ENCODE data around the gene ERI3. TPM values are rescaled to one million over a fixed set of nuclear protein-coding genes. Genes with fewer than 3 reads are reported as not detected.

The ERI3 gene
- total RNA-seq, 1 donor from 2014 or later: 72.7 TPM

DNA sequence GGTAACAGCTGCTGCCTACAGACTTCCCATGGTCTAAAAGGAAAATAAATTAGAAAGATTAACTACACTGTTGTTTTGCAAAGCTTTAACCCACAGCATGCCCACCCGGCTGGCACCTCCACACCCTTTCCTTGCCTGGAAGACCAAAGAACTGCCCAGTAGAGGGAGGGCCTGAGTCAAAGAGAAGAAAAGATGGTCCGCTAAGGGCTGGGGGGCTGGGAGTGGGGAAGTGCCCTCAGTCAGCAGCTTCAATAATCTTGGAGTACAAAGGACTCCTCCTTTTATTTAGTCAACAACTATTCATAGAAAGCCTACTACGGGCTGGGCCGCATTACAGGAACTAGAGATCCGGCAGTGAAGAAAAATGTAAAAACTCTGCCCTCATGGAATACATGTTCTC is 40.6 kb downstream of the ERI3 start:
- TF ChIP-seq, protein P1, sequence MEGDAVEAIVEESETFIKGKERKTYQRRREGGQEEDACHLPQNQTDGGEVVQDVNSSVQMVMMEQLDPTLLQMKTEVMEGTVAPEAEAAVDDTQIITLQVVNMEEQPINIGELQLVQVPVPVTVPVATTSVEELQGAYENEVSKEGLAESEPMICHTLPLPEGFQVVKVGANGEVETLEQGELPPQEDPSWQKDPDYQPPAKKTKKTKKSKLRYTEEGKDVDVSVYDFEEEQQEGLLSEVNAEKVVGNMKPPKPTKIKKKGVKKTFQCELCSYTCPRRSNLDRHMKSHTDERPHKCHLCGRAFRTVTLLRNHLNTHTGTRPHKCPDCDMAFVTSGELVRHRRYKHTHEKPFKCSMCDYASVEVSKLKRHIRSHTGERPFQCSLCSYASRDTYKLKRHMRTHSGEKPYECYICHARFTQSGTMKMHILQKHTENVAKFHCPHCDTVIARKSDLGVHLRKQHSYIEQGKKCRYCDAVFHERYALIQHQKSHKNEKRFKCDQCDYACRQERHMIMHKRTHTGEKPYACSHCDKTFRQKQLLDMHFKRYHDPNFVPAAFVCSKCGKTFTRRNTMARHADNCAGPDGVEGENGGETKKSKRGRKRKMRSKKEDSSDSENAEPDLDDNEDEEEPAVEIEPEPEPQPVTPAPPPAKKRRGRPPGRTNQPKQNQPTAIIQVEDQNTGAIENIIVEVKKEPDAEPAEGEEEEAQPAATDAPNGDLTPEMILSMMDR (conservative IDR thresholded peaks at IDR 0.05): peak; percentile 36
- Mint-ChIP-seq H3K4me1 (ENCODE audit: unreplicated experiment) (peaks cover 34% of the 10 kb centered on the region), H3K9me3 (no peaks in the 10 kb centered on the region), H3K27me3 (no peaks in the 10 kb centered on the region), H3K36me3 (peaks cover 29% of the 10 kb centered on the region), H3K27ac (no peak overlapping the region), H3K4me3 (no peak overlapping the region)
- DNase-seq (ENCODE audit: extremely low spot score, unreplicated experiment): no peak

DNA sequence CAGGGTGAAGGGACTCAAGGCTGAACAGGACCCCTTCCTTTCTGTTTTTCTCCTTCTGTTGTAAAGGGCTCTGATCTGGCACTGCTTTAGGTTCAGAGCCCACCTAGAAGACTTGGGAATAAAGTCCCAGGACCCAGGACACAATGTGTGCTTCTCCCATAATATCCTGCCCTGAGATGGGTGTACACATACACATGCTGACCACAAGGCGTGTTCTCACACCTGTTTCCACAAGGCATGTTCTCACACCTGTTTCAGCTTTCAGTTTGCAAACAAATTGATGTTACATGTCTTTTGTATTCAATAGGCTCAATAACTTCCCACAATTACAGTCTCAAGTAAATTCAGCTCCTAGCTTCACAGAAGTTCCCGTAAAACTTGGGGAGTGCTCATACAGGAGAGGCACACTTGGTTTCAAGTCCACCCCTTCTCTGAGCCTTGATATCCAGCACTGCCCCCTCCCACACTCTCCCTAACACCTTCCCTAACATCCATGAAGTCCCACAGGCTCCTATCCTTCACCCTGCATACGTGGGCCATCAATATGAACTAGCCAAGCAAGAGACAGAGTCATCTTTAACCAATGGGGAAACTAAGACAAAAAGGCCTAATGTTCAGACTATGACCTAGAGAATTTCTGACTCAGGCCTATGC is 41.7 kb downstream of the ERI3 start:
- Mint-ChIP-seq H3K27me3 (no peaks in the 10 kb centered on the region), H3K4me1 (ENCODE audit: unreplicated experiment) (peaks cover 34% of the 10 kb centered on the region), H3K4me3 (no peak overlapping the region), H3K36me3 (peaks cover 22% of the 10 kb centered on the region), H3K27ac (no peak overlapping the region), H3K9me3 (no peaks in the 10 kb centered on the region)
- TF ChIP-seq, protein P1 (conservative IDR thresholded peaks at IDR 0.05): no peak
- DNase-seq (ENCODE audit: extremely low spot score, unreplicated experiment): no peak

DNA sequence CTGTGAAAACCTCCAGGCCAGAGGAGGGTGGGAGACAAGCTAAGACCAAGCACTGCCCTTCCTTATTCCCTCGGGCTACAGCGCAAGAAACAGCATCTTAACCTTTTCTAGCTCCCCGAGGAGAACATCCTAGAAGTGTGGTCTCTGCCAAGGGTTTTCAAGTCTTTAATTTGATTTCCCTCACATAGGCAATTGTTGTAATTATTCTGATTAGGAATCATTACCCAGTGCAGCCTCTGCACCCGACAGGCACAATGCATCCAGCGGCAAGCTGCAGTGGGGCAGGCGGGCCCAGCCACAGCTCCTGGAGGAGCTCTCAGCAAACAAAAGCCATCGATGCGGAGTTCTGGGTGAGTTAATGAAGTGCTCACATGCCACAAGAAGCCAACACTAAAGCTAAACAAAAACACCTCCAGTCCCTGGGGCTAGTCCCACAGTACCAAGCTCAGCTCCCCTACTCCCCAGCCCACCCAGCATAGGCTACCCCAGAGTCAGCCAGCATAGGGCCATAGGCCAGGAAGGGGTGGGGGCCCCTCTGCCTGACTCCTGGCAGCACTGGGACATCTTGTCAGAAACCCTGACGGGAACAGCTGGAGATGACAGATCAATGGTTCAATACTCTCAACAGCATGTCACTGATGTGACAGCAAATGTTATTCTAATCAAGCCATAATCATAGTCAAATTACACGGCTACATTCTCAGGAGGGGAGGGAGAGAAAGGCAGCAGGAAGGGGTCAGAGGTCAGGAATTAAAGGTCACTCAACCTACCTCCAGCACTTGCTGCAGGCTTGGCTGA is 42.5 kb downstream of the ERI3 start:
- no peaks in the 10 kb centered on the region for H3K9me3 Mint-ChIP-seq
- H3K4me3 Mint-ChIP-seq: no peak overlapping the region
- peaks cover 21% of the 10 kb centered on the region for H3K36me3 Mint-ChIP-seq
- DNase-seq (ENCODE audit: extremely low spot score, unreplicated experiment): no peak
- no peak overlapping the region for H3K27ac Mint-ChIP-seq
- peaks cover 27% of the 10 kb centered on the region for H3K4me1 Mint-ChIP-seq (ENCODE audit: unreplicated experiment)
- TF ChIP-seq, protein P1 (conservative IDR thresholded peaks at IDR 0.05): no peak
- H3K27me3 Mint-ChIP-seq: no peaks in the 10 kb centered on the region

DNA sequence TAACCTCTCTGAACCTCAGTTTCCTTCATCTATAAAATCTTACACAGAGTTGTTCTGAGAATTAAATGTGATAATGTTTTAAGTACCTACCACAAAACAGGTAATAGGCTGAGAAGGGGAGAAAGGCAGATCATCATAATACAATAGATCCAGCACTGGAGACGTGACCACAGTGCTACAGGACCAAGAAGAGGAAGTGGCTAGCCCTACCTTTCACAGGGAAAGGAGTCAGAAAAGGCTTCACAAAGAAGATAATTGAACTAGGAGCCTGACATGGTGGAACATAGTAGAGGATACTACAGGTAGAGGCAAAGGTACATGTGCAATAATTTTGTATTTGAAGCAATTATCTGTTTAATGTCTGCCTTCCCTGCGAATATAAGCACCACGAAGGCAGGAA is 45.1 kb downstream of the ERI3 start:
- Mint-ChIP-seq H3K27ac (no peak overlapping the region), H3K9me3 (no peaks in the 10 kb centered on the region), H3K27me3 (no peaks in the 10 kb centered on the region), H3K4me3 (no peak overlapping the region), H3K36me3 (peaks cover 35% of the 10 kb centered on the region), H3K4me1 (ENCODE audit: unreplicated experiment) (peaks cover 10% of the 10 kb centered on the region)
- TF ChIP-seq, protein P1 (conservative IDR thresholded peaks at IDR 0.05): no peak
- DNase-seq (ENCODE audit: extremely low spot score, unreplicated experiment): no peak

DNA sequence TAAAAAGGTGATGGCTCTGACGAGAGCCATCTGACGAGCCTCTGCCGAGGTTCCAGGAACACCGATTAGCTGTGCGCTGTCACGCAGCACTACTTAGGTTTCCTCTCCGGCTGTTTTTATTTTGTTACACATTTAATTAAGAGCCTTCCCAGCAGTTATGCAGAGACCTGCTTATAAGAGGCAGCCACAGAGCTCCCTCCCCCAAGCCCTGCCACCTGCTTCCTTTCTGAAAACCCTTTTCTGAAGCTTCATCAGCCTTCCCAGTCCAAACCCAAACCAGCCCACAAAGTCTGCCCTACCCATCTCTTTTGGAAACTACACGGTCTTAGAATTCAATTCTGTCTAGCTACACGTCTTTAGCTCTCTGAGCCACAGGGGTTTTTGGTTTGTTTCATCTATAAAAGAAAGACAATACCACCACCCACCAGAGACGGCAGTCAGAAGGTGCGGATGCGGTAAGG is 49.1 kb downstream of the ERI3 start:
- Mint-ChIP-seq H3K36me3 (peaks cover 58% of the 10 kb centered on the region), H3K27me3 (no peaks in the 10 kb centered on the region), H3K27ac (no peak overlapping the region), H3K4me1 (ENCODE audit: unreplicated experiment) (peaks cover 12% of the 10 kb centered on the region), H3K4me3 (no peak overlapping the region), H3K9me3 (no peaks in the 10 kb centered on the region)
- DNase-seq (ENCODE audit: extremely low spot score, unreplicated experiment): no peak
- TF ChIP-seq, protein P1 (conservative IDR thresholded peaks at IDR 0.05): no peak

Measured in type B pancreatic cell (in vitro differentiated cells).